Natural killer cell (primary cell): ENCODE measurements around the gene FUT3. TPM values are rescaled to one million over a fixed set of nuclear protein-coding genes. Genes with fewer than 3 reads are reported as not detected.

Experiments
- ATAC-seq, 3 donors: fragments of 150-1000 bp in 2 of 3; fragments of 200-7000 bp in 1 of 3; cut with Tn5 transposase; 1 replicate in 1 of 3; 2 replicates in 2 of 3; pipeline ENCODE4 v1.10.0; 2021; ENCODE audit warnings: mild to moderate bottlenecking in 2 of 3, moderate library complexity in 2 of 3
- DNase-seq, 2 donors: peaks; one replicate each; pipeline versions ENCODE4 v3.0.0 to v3.0.0-alpha.2; 2013 to 2021; ENCODE audit warnings: mixed read lengths in 1 of 2
- H3K27ac ChIP-seq: one replicate; pipeline ENCODE4 v1.5.1; 2013; ENCODE audit warnings: mild to moderate bottlenecking, low read length
- H3K27me3 ChIP-seq: one replicate; pipeline ENCODE4 v1.6.1; 2013; ENCODE audit warnings: low read length; ENCODE audit not compliant: control insufficient read depth, insufficient read depth
- H3K36me3 ChIP-seq: one replicate; pipeline ENCODE4 v1.6.1; 2013; ENCODE audit warnings: low read length; ENCODE audit not compliant: control insufficient read depth, insufficient read depth
- H3K4me1 ChIP-seq: one replicate; pipeline ENCODE4 v1.6.1; 2013; ENCODE audit warnings: low read length; ENCODE audit not compliant: control insufficient read depth, insufficient read depth
- H3K4me3 ChIP-seq: one replicate; pipeline ENCODE4 v1.5.1; 2013; ENCODE audit warnings: low read length
- H3K9me3 ChIP-seq: one replicate; pipeline ENCODE4 v1.6.1; 2013; ENCODE audit warnings: low read length; ENCODE audit not compliant: control insufficient read depth, insufficient read depth
- H3K27ac Mint-ChIP-seq, 2 donors: one replicate each; pipeline ENCODE4 v1.8.0; 2022; ENCODE audit warnings: mild to moderate bottlenecking in 2 of 2, mixed read lengths in 2 of 2, moderate library complexity in 1 of 2
- H3K27me3 Mint-ChIP-seq, 2 donors: one replicate each; pipeline ENCODE4 v1.8.0; 2022; ENCODE audit warnings: low read depth in 2 of 2, mixed read lengths in 2 of 2
- H3K36me3 Mint-ChIP-seq: one replicate; pipeline ENCODE4 v1.8.0; 2022; ENCODE audit warnings: mixed read lengths
- H3K4me1 Mint-ChIP-seq, 2 donors: one replicate each; pipeline ENCODE4 v1.8.0; 2022; ENCODE audit warnings: mixed read lengths in 2 of 2
- H3K4me3 Mint-ChIP-seq: one replicate; pipeline ENCODE4 v1.8.0; 2022; ENCODE audit warnings: mild to moderate bottlenecking, moderate library complexity, mixed read lengths
- H3K9me3 Mint-ChIP-seq, 2 donors: one replicate each; pipeline ENCODE4 v1.8.0; 2022; ENCODE audit warnings: mixed read lengths in 2 of 2
- CTCF ChIP-seq: fragments of 200-600 bp; IDR thresholded peaks from one replicate; pipeline ENCODE4 v1.8.0; 2022; ENCODE audit warnings: antibody characterized with exemption
- WGBS: methylation state at CpG from one replicate; pipeline ENCODE4 v1.1.7; 2013; ENCODE audit warnings: missing lambda C conversion rate; ENCODE audit not compliant: insufficient coverage; 5-methylcytosine and 5-hydroxymethylcytosine counted together
- intact Hi-C: fragments of 100-400 bp; cut with micrococcal nuclease; formaldehyde crosslinking; loops from one replicate; pipeline ENCODE4 v1.14.2; 2022
- total RNA-seq, 4 donors: library from RNA; stranded (reverse); fragments of 120-200 nt in 1 of 4; gene quantifications; one replicate each; pipeline versions ENCODE4 v1.2.3 to v1.2.4, GENCODE V29; 2013 to 2022

The FUT3 gene
- total RNA-seq, 3 donors from 2014 or later (not counting 1 experiment from before 2014, with no cell fraction given): not detected

- WGBS: 97% methylated on average over 30 of the region's 30 CpGs
Observed at GRCh38 chr19:5897189-5897969, 46.1 kb upstream of the FUT3 start.

GRCh38 chr19:5896365-5897076, 45.3 kb upstream of the FUT3 start:
- Histone ChIP-seq H3K4me1 (no peaks in the 10 kb centered on the region), H3K9me3 (no peaks in the 10 kb centered on the region), H3K4me3 (no peak overlapping the region), H3K27me3 (no peaks in the 10 kb centered on the region), H3K27ac (no peak overlapping the region), H3K36me3 (peaks cover 24% of the 10 kb centered on the region)
- H3K36me3 Mint-ChIP-seq: no peaks in the 10 kb centered on the region
- no peaks in the 10 kb centered on the region for H3K27me3 Mint-ChIP-seq
- TF ChIP-seq CTCF: no peak
- 95% methylated on average over 29 of the region's 29 CpGs for WGBS
- H3K4me3 Mint-ChIP-seq: no peak overlapping the region
- ATAC-seq: no peak
- intact Hi-C loops: no loop called here
- H3K4me1 Mint-ChIP-seq: peaks cover 6 to 20% of the 10 kb centered on the region in 2 donors
- H3K9me3 Mint-ChIP-seq: no peaks in the 10 kb centered on the region
- no peak overlapping the region for H3K27ac Mint-ChIP-seq
- DNase-seq: no peak

More at GRCh38 chr19:5897189-5897969, 46.1 kb upstream of the FUT3 start:
- Histone ChIP-seq H3K27ac (no peak overlapping the region), H3K36me3 (peaks cover 24% of the 10 kb centered on the region), H3K27me3 (no peaks in the 10 kb centered on the region), H3K4me3 (no peak overlapping the region), H3K9me3 (no peaks in the 10 kb centered on the region), H3K4me1 (peaks cover 4% of the 10 kb centered on the region)
- Mint-ChIP-seq H3K27ac (no peak overlapping the region), H3K4me3 (no peak overlapping the region), H3K27me3 (no peaks in the 10 kb centered on the region), H3K9me3 (no peaks in the 10 kb centered on the region), H3K36me3 (no peaks in the 10 kb centered on the region), H3K4me1 (peaks cover 6 to 15% of the 10 kb centered on the region in 2 donors)
- DNase-seq (no peak), ATAC-seq (no peak)
- intact Hi-C loops: no loop called here
- TF ChIP-seq CTCF: no peak

GRCh38 chr19:5895890-5896289, 44.6 kb upstream of the FUT3 start:
- Histone ChIP-seq H3K36me3 (peaks cover 24% of the 10 kb centered on the region), H3K27ac (no peak overlapping the region), H3K4me1 (no peaks in the 10 kb centered on the region), H3K4me3 (no peak overlapping the region), H3K27me3 (no peaks in the 10 kb centered on the region), H3K9me3 (no peaks in the 10 kb centered on the region)
- no peaks in the 10 kb centered on the region for H3K27me3 Mint-ChIP-seq
- TF ChIP-seq CTCF: no peak
- ATAC-seq (no peak), DNase-seq (no peak)
- no peak overlapping the region for H3K4me3 Mint-ChIP-seq
- H3K4me1 Mint-ChIP-seq: peaks cover 1 to 15% of the 10 kb centered on the region in 2 donors
- intact Hi-C loops: no loop called here
- 95% methylated on average over 8 of the region's 8 CpGs for WGBS
- H3K36me3 Mint-ChIP-seq: no peaks in the 10 kb centered on the region
- H3K9me3 Mint-ChIP-seq: no peaks in the 10 kb centered on the region
- no peak overlapping the region for H3K27ac Mint-ChIP-seq
